Neutrophil (primary cell): ENCODE results near the gene IL2RA.

Source experiments
- H3K27ac ChIP-seq: fragments of 200-600 bp; sonication (generic); 2 replicates; pipeline ENCODE4 v1.5.1; 2016; ENCODE audit warnings: mild to moderate bottlenecking, moderate library complexity
- H3K27me3 ChIP-seq: fragments of 200-600 bp; sonication (generic); 2 replicates; pipeline ENCODE4 v1.6.0; 2016; ENCODE audit warnings: mild to moderate bottlenecking
- H3K36me3 ChIP-seq: fragments of 200-600 bp; sonication (generic); 2 replicates; pipeline ENCODE4 v1.5.1; 2017
- H3K4me1 ChIP-seq, 2 experiments: fragments of 200-600 bp in 1 of 2; sonication (generic) in 1 of 2; 1 replicate in 1 of 2; 2 replicates in 1 of 2; pipeline versions ENCODE4 v1.5.1 to v1.6.1; 2013 to 2016; ENCODE audit warnings: low read depth in 1 of 2, low read length in 1 of 2, mild to moderate bottlenecking in 1 of 2, moderate library complexity in 1 of 2; ENCODE audit not compliant: control insufficient read depth in 1 of 2, insufficient read depth in 1 of 2
- H3K4me3 ChIP-seq, 2 experiments: fragments of 200-600 bp in 1 of 2; sonication (generic) in 1 of 2; 1 replicate in 1 of 2; 2 replicates in 1 of 2; pipeline ENCODE4 v1.5.1; 2013 to 2016; ENCODE audit warnings: low read depth in 1 of 2, low read length in 1 of 2, mild to moderate bottlenecking in 1 of 2, moderate library complexity in 1 of 2
- H3K9me3 ChIP-seq: fragments of 200-600 bp; sonication (generic); 2 replicates; pipeline ENCODE4 v1.5.1; 2016
- CTCF ChIP-seq: fragments of 200-600 bp; sonication (generic); IDR thresholded peaks from 2 replicates; pipeline ENCODE4 v1.5.1; 2016; ENCODE audit warnings: antibody characterized with exemption

The IL2RA gene

GRCh38 chr10:6053816-6054631 lies 8.1 kb downstream of the IL2RA start:
- Histone ChIP-seq H3K27ac (no peak overlapping the region), H3K36me3 (no peaks in the 10 kb centered on the region), H3K4me1 (peaks cover 6 to 33% of the 10 kb centered on the region in 2 experiments), H3K4me3 (no peak overlapping the region), H3K9me3 (no peaks in the 10 kb centered on the region), H3K27me3 (peaks cover 32% of the 10 kb centered on the region)
- TF ChIP-seq CTCF, result no peak

GRCh38 chr10:6053303-6053702 lies 8.9 kb downstream of the IL2RA start:
- Histone ChIP-seq H3K4me1 (peaks cover 6 to 33% of the 10 kb centered on the region in 2 experiments), H3K4me3 (no peak overlapping the region)

GRCh38 chr10:6052247-6053221 lies 9.6 kb downstream of the IL2RA start:
- peaks cover 29% of the 10 kb centered on the region for H3K27me3 ChIP-seq
- no peak overlapping the region for H3K27ac ChIP-seq
- H3K9me3 ChIP-seq, result no peaks in the 10 kb centered on the region
- H3K4me1 ChIP-seq, result peaks cover 6 to 33% of the 10 kb centered on the region in 2 experiments
- no peak for TF ChIP-seq CTCF
- no peaks in the 10 kb centered on the region for H3K36me3 ChIP-seq
- H3K4me3 ChIP-seq, result no peak overlapping the region

More at GRCh38 chr10:6053303-6053702, 8.9 kb downstream of the IL2RA start:
- H3K9me3 ChIP-seq, result no peaks in the 10 kb centered on the region
- H3K27ac ChIP-seq, result no peak overlapping the region
- H3K36me3 ChIP-seq, result no peaks in the 10 kb centered on the region
- peaks cover 32% of the 10 kb centered on the region for H3K27me3 ChIP-seq
- TF ChIP-seq CTCF, result no peak

- peaks cover 35% of the 10 kb centered on the region for H3K27me3 ChIP-seq
- peaks cover 6 to 33% of the 10 kb centered on the region in 2 experiments for H3K4me1 ChIP-seq
- H3K4me3 ChIP-seq, result peak overlapping the region; percentile 37 to 40
- no peaks in the 10 kb centered on the region for H3K9me3 ChIP-seq
- TF ChIP-seq CTCF, result no peak
- no peaks in the 10 kb centered on the region for H3K36me3 ChIP-seq
- peak overlapping the region; percentile 29 for H3K27ac ChIP-seq
Observed at GRCh38 chr10:6050801-6051445, 11.2 kb downstream of the IL2RA start.

- Histone ChIP-seq H3K27me3 (peaks cover 54% of the 10 kb centered on the region), H3K27ac (no peak overlapping the region), H3K36me3 (no peaks in the 10 kb centered on the region), H3K4me3 (no peak overlapping the region), H3K4me1 (peaks cover 6 to 32% of the 10 kb centered on the region in 2 experiments), H3K9me3 (no peaks in the 10 kb centered on the region)
- no peak for TF ChIP-seq CTCF
Observed at GRCh38 chr10:6049031-6049400, 13.2 kb downstream of the IL2RA start.
